PC-3 (cell line): ENCODE results near the gene ARHGEF25.

Experiments used
- CTCF ChIP-seq: fragments of 300-600 bp; sonication (generic); conservative IDR thresholded peaks from 2 replicates; pipeline ENCODE4 v1.5.1; 2017; ENCODE audit warnings: antibody characterized with exemption, low read depth, mild to moderate bottlenecking, low read length
- EZH2 ChIP-seq: fragments of 300-600 bp; sonication (generic); IDR thresholded peaks from one replicate; pipeline ENCODE4 v1.6.1; 2017; ENCODE audit warnings: antibody characterized with exemption, mild to moderate bottlenecking, low read length; ENCODE audit not compliant: unreplicated experiment

GRCh38 chr12:57611827-57612710 lies 834 bp downstream of the ARHGEF25 start:
- TF ChIP-seq CTCF (no peak), EZH2 (no peak)
